Common myeloid progenitor, CD34-positive (primary cell): ENCODE data around the gene PTGES3L.

Experiments used
- CTCF ChIA-PET: fragments of 350-600 bp; sonication (Branson Sonifier 250); formaldehyde crosslinking; loops from one replicate; lab custom pipeline; 2021; ENCODE audit warnings: antibody characterized with exemption; lab: Charles Lee
- POLR2A ChIA-PET: fragments of 350-600 bp; sonication (Branson Sonifier 250); formaldehyde crosslinking; loops from one replicate; lab custom pipeline; 2021; ENCODE audit warnings: antibody characterized with exemption; lab: Charles Lee
- DNase-seq, 3 donors: peaks; one replicate each; pipeline versions ENCODE4 v3.0.0 to v3.0.0-alpha.2; 2013
- H3K27ac ChIP-seq, 2 experiments: 1 replicate in 1 of 2; 2 replicates in 1 of 2; pipeline ENCODE4 v1.7.0; 2013; ENCODE audit warnings: inconsistent platforms in 2 of 2, low read length in 2 of 2, mild to moderate bottlenecking in 2 of 2, low read depth in 1 of 2, moderate library complexity in 1 of 2; ENCODE audit not compliant: severe bottlenecking in 2 of 2, insufficient read depth in 1 of 2, poor library complexity in 1 of 2
- H3K27me3 ChIP-seq, 5 experiments: replicated peaks in 2 of 5; 1 replicate in 3 of 5; 2 replicates in 2 of 5; pipeline versions ENCODE4 v1.6.1 to v1.7.0; 2013; ENCODE audit warnings: low read length in 4 of 5, mild to moderate bottlenecking in 2 of 5, moderate library complexity in 2 of 5, inconsistent platforms in 1 of 5; ENCODE audit not compliant: insufficient read depth in 5 of 5, control insufficient read depth in 4 of 5
- H3K36me3 ChIP-seq, 4 experiments: 1 replicate in 2 of 4; 2 replicates in 2 of 4; pipeline versions ENCODE4 v1.6.1 to v1.7.0; 2013; ENCODE audit warnings: low read length in 3 of 4, control low read depth in 1 of 4, mild to moderate bottlenecking in 1 of 4; ENCODE audit not compliant: control insufficient read depth in 4 of 4, insufficient read depth in 4 of 4
- H3K4me1 ChIP-seq, 4 experiments: 1 replicate in 3 of 4; 2 replicates in 1 of 4; pipeline versions ENCODE4 v1.6.1 to v1.7.1; 2013; ENCODE audit warnings: low read length in 3 of 4, mild to moderate bottlenecking in 3 of 4, control low read depth in 1 of 4, inconsistent platforms in 1 of 4, moderate library complexity in 1 of 4; ENCODE audit not compliant: control insufficient read depth in 4 of 4, insufficient read depth in 4 of 4; ENCODE audit errors: control extremely low read depth in 1 of 4
- H3K4me3 ChIP-seq, 7 experiments: 1 replicate in 4 of 7; 2 replicates in 3 of 7; pipeline versions ENCODE4 v1.5.1 to v1.7.0; 2013; ENCODE audit warnings: mild to moderate bottlenecking in 7 of 7, low read length in 6 of 7, moderate library complexity in 6 of 7, inconsistent platforms in 2 of 7, low read depth in 2 of 7, control low read depth in 1 of 7; ENCODE audit not compliant: insufficient read depth in 4 of 7, control insufficient read depth in 1 of 7; ENCODE audit errors: extremely low read depth in 1 of 7
- H3K9me3 ChIP-seq, 5 experiments: 1 replicate in 4 of 5; 2 replicates in 1 of 5; pipeline versions ENCODE4 v1.6.1 to v1.7.1; 2013; ENCODE audit warnings: low read length in 4 of 5, mild to moderate bottlenecking in 2 of 5, inconsistent platforms in 1 of 5, low read depth in 1 of 5, moderate library complexity in 1 of 5; ENCODE audit not compliant: control insufficient read depth in 4 of 5, insufficient read depth in 2 of 5; ENCODE audit errors: control extremely low read depth in 1 of 5
- WGBS: methylation state at CpG from one replicate; pipeline ENCODE4 v1.1.5; 2013; ENCODE audit not compliant: insufficient coverage; 5-methylcytosine and 5-hydroxymethylcytosine counted together

Gene PTGES3L

GRCh38 chr17:43025290-43025657, 45.4 kb upstream of the PTGES3L start:
- DNase-seq: no peak
- Histone ChIP-seq H3K4me1 (peaks cover 0 to 35% (median 26%) of the 10 kb centered on the region in 4 experiments), H3K36me3 (no peaks in the 10 kb centered on the region), H3K27me3 (peaks cover 0 to 3% (median 0%) of the 10 kb centered on the region in 5 experiments), H3K4me3 (peak overlapping the region in 3 of 7 experiments; percentile 5 to 88 (median 60)), H3K27ac (no peak overlapping the region), H3K9me3 (no peaks in the 10 kb centered on the region)
- POLR2A ChIA-PET: no interaction called here
- 12% methylated on average over 25 of the region's 27 CpGs for WGBS
- CTCF ChIA-PET: interaction anchor here (1.5 to 1.9 kb wide), 3 partner anchors 19 to 33 kb away, joined by 3 to 10 read pairs (median 4); partner anchors contain the start of gene IFI35

GRCh38 chr17:43024407-43025289, 44.8 kb upstream of the PTGES3L start, which contains the start of gene RND2:
Gene RND2, plus strand, starts transcription at chr17:43025231. Its CDS starts 117 bp downstream, at chr17:43025348.
- Histone ChIP-seq H3K36me3 (no peaks in the 10 kb centered on the region), H3K4me3 (peak within 1 kb of the TSS; percentile 37 to 88 (median 73)), H3K27ac (peak within 1 kb of the TSS in 1 of 2 experiments; percentile 70), H3K27me3 (peaks cover 0 to 3% (median 0%) of the 10 kb centered on the region in 5 experiments), H3K9me3 (no peaks in the 10 kb centered on the region), H3K4me1 (peaks cover 3 to 41% (median 32%) of the 10 kb centered on the region in 4 experiments)
- under 1% methylated on average over 43 of the region's 61 CpGs for WGBS
- POLR2A ChIA-PET: interaction anchor here (0.6 to 1.0 kb wide), 5 partner anchors 19 to 336 kb away, joined by 3 to 6 read pairs (median 3); partner anchors contain the start of gene NBR1
- DNase-seq: peak; percentile 93 to 97 (median 97)
- CTCF ChIA-PET: interaction anchor here (0.6 to 1.9 kb wide), 15 partner anchors 15 to 314 kb away, joined by 3 to 10 read pairs (median 3); partner anchors contain the start of genes IFI35, RPL27 and TMEM106A

GRCh38 chr17:43021741-43022512, 42.0 kb upstream of the PTGES3L start, which contains the start of gene VAT1:
Gene VAT1, minus strand, starts transcription at chr17:43022385. Its CDS starts 63 bp downstream, at chr17:43022322.
- Histone ChIP-seq H3K27me3 (peaks cover 0 to 3% (median 0%) of the 10 kb centered on the region in 5 experiments), H3K27ac (peak within 1 kb of the TSS in 1 of 2 experiments; percentile 54), H3K36me3 (peaks cover 0 to 10% (median 3%) of the 10 kb centered on the region in 4 experiments), H3K4me1 (peaks cover 5 to 62% (median 50%) of the 10 kb centered on the region in 4 experiments), H3K4me3 (peak within 1 kb of the TSS; percentile 81 to 95 (median 87)), H3K9me3 (no peaks in the 10 kb centered on the region)
- ChIA-PET CTCF (interaction anchor here (0.6 to 1.8 kb wide), 4 partner anchors 9 to 67 kb away, joined by 3 to 6 read pairs (median 4); partner anchors contain the start of gene IFI35), POLR2A (interaction anchor here (0.6 kb wide), 1 partner anchor 206 kb away, joined by 5 read pairs; no protein-coding TSS in a partner anchor)
- peak; percentile 52 to 65 (median 57) for DNase-seq
- WGBS: 0% methylated on average over 70 of the region's 80 CpGs

DNA sequence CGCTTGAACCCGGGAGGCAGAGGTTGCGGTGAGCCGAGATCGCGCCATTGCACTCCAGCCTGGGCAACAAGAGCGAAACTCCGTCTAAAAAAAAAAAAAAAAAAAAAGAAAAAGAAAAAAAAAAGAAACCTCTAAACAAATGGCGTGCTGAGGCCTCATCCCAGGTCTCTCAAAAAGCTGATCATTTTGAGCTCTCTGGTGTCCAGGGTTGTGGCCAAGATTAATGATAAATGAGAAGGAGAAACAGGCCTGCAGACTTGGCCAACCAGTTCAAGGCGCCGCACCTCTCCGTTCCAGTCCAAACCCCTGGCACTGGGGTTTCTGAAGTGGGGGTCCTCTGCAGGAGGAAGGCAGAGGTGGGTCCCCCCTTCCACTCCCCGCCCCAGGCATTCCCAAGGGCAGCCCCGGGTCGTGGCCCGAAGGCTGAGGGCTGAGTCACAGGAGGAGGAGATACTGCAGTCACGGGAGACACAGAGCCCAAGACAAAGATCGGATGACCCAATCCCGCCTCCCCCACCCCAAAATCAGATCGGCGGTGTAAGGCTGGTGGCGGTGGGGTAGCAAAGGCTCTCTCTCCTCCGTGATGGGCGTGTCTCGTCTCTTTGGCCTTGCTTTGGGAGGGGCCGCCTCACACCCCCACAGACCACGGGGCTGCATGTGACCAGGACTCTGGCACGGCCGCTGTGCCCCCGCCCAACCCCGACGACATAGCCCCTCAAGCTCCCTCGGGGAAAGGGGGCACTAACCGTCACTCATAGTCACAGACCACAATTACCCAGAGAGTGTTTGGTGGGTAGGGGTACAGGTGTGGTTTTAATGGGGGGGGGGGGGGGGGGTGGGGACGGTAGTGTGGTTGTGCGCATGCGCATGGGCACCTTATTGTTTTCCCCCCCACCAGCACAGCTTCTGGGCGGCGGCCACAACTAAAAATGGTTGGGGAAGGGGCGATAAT, 41.2 kb upstream of the PTGES3L start:
- POLR2A ChIA-PET: interaction anchor here (0.5 to 1.1 kb wide), 3 partner anchors 19 to 295 kb away, joined by 3 to 5 read pairs (median 3); no protein-coding TSS in a partner anchor
- CTCF ChIA-PET: interaction anchor here (0.9 to 1.8 kb wide), 4 partner anchors 8 to 178 kb away, joined by 3 to 6 read pairs (median 4); partner anchors contain the start of gene IFI35

DNA sequence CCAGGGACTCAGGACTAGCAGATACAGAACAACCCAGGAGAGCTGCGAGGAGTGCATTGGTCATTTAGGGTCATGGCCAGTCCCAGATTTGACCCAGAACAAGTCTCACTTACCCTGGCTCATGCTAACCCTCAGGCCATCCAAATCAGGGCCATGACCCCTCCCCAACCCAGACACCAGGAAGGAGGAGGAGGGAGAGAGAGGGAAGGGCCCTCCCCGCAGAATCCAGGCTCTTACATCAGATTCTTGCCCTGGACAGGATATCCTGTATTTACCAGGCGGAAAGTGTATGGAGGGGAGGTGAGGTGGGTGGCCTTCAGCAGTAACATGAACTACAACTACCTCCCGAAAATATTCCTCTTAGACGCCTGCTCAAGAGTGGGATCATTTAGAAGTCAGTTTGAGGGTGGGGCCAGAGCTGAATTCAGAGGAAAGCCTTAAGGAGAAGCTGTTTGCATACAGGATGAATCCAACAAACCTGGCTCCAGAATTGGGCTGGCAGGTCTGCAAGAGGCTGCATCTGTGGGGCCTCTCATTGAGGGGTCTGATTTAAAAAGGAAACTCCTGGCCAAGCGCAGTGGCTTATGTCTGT, 40.2 kb upstream of the PTGES3L start:
- Histone ChIP-seq H3K27ac (no peak overlapping the region), H3K4me1 (peaks cover 5 to 56% (median 48%) of the 10 kb centered on the region in 4 experiments), H3K4me3 (peak overlapping the region in 4 of 7 experiments; percentile 1 to 48 (median 22)), H3K27me3 (no peaks in the 10 kb centered on the region), H3K9me3 (no peaks in the 10 kb centered on the region), H3K36me3 (peaks cover 0 to 23% (median 14%) of the 10 kb centered on the region in 4 experiments)
- ChIA-PET CTCF (interaction anchor here (1.1 kb wide), 1 partner anchor 177 kb away, joined by 3 read pairs; no protein-coding TSS in a partner anchor), POLR2A (interaction anchor here (1.1 kb wide), 1 partner anchor 296 kb away, joined by 3 read pairs; no protein-coding TSS in a partner anchor)
- no peak for DNase-seq
- 68% methylated on average over 2 of the region's 6 CpGs for WGBS

More for the DNA sequence above, 41.2 kb upstream of the PTGES3L start:
- peak overlapping the region in 1 of 2 experiments; percentile 54 for H3K27ac ChIP-seq
- WGBS: 16% methylated on average over 20 of the region's 40 CpGs
- H3K4me3 ChIP-seq: peak overlapping the region; percentile 81 to 95 (median 87)
- H3K36me3 ChIP-seq: peaks cover 0 to 15% (median 6%) of the 10 kb centered on the region in 4 experiments
- no peaks in the 10 kb centered on the region for H3K9me3 ChIP-seq
- DNase-seq: peak; percentile 57 to 83 (median 78)
- H3K27me3 ChIP-seq: peaks cover 0 to 2% (median 0%) of the 10 kb centered on the region in 5 experiments
- H3K4me1 ChIP-seq: peaks cover 5 to 60% (median 50%) of the 10 kb centered on the region in 4 experiments
